Peyer's patch (tissue), 4 donors: ENCODE measurements around the gene CLASRP. TPM values are rescaled to one million over a fixed set of nuclear protein-coding genes. Genes with fewer than 3 reads are reported as not detected.

Source experiments
- DNase-seq, 3 donors: peaks; one replicate each; pipeline ENCODE4 v3.0.0-alpha.2; 2017 to 2019
- H3K27ac ChIP-seq, 4 donors: fragments of 200-600 bp; sonication (generic); one replicate each; pipeline ENCODE4 v1.5.1; 2016 to 2019
- H3K27me3 ChIP-seq, 2 donors: fragments of 200-600 bp; sonication (generic); one replicate each; pipeline ENCODE4 v1.5.1; 2019
- H3K36me3 ChIP-seq, 3 donors: fragments of 200-600 bp; sonication (generic); one replicate each; pipeline ENCODE4 v1.5.1; 2016 to 2019
- H3K4me1 ChIP-seq, 4 donors: fragments of 200-600 bp; sonication (generic); one replicate each; pipeline ENCODE4 v1.5.1; 2016 to 2019
- H3K4me3 ChIP-seq, 4 donors: fragments of 200-600 bp; sonication (generic); 1 replicate in 3 of 4; 2 replicates in 1 of 4; pipeline ENCODE4 v1.5.1; 2016 to 2019; ENCODE audit warnings: mild to moderate bottlenecking in 1 of 4
- H3K9me3 ChIP-seq, 4 donors: fragments of 200-600 bp; sonication (generic); one replicate each; pipeline ENCODE4 v1.5.1; 2016 to 2019; ENCODE audit warnings: mild to moderate bottlenecking in 1 of 4
- CTCF ChIP-seq, 6 experiments: fragments of 450-650 bp in 4 of 6; fragments of 200-600 bp in 2 of 6; sonication (generic) in 1 of 6; IDR thresholded peaks; one replicate each; pipeline ENCODE4 v1.5.1; 2017 to 2019; ENCODE audit warnings: antibody characterized with exemption in 6 of 6, mild to moderate bottlenecking in 3 of 6, moderate library complexity in 1 of 6
- POLR2A ChIP-seq, 2 donors: fragments of 450-650 bp; IDR thresholded peaks; one replicate each; pipeline ENCODE4 v1.5.1; 2017; ENCODE audit warnings: antibody characterized with exemption in 2 of 2, mild to moderate bottlenecking in 2 of 2, moderate library complexity in 2 of 2
- total RNA-seq, 4 donors: library from RNA; depleted of rRNA; stranded (reverse); fragments of >200 nt; gene quantifications; one replicate each; pipeline ENCODE4 v1.1.0, GENCODE V29; 2016

The CLASRP gene
- total RNA-seq, 4 donors from 2014 or later, result 94.2 to 310 (median 147) TPM

DNA sequence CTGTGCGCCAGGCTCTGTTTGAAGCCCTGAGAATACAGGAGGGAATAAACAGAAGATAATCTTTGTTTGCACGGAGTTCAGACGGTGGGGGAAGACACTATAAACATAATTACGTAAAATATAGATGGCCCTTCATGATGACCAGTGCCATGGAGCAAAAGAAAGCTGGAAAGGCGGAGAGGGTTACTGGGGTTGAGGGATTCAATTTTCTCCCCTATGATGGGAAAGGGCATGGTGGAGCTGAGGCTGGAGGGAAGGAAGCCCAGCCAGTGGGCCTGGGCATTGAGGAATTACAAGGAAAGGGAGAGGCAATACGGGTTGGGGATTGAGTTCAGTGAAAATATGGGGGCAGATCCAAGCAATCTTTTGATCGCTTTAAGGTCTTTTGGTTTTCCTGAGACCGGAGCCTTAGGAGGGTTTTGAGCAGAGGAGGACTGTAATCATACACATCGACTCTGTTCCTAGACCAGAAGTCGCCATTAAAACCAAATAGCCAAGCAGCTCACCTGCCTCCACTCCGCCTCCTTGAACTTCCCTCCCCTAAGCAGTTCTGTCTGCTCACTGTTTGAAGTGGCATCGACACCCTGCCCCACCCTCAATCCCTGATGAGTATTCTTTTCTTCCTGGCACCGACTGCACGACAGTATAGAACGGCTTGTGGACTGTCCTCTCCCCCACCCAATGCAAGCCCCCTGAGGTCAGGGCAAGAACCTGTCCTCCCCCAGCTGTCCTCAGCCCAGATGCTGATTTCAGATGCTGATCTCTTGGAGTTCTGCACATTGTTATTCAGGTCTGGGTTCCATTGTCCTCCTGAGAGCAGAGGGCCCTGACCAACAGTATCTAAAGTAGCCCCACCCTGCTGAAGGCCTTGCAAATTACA lies 38.2 kb downstream of the CLASRP start:
- Histone ChIP-seq H3K27ac (peak overlapping the region; percentile 84 to 95 (median 90)), H3K9me3 (no peaks in the 10 kb centered on the region), H3K36me3 (peaks cover 0 to 11% (median 0%) of the 10 kb centered on the region in 3 donors), H3K4me1 (peaks cover 0 to 49% (median 17%) of the 10 kb centered on the region in 4 donors), H3K27me3 (no peaks in the 10 kb centered on the region), H3K4me3 (peak overlapping the region in 3 of 4 donors; percentile 60 to 84 (median 82))
- no peak for DNase-seq
- no peak for TF ChIP-seq POLR2A (IDR thresholded peaks at IDR 0.05)
- TF ChIP-seq CTCF (IDR thresholded peaks at IDR 0.05), result no peak

- H3K4me1 ChIP-seq, result peaks cover 0 to 49% (median 17%) of the 10 kb centered on the region in 4 donors
- H3K36me3 ChIP-seq, result peaks cover 0 to 13% (median 0%) of the 10 kb centered on the region in 3 donors
- no peaks in the 10 kb centered on the region for H3K27me3 ChIP-seq
- DNase-seq, result no peak
- H3K9me3 ChIP-seq, result no peaks in the 10 kb centered on the region
- H3K4me3 ChIP-seq, result peak overlapping the region; percentile 62 to 86 (median 75)
- peak overlapping the region; percentile 73 to 89 (median 78) for H3K27ac ChIP-seq
- TF ChIP-seq CTCF (IDR thresholded peaks at IDR 0.05), result no peak
Measured at GRCh38 chr19:45078390-45079062, 39.7 kb downstream of the CLASRP start.

DNA sequence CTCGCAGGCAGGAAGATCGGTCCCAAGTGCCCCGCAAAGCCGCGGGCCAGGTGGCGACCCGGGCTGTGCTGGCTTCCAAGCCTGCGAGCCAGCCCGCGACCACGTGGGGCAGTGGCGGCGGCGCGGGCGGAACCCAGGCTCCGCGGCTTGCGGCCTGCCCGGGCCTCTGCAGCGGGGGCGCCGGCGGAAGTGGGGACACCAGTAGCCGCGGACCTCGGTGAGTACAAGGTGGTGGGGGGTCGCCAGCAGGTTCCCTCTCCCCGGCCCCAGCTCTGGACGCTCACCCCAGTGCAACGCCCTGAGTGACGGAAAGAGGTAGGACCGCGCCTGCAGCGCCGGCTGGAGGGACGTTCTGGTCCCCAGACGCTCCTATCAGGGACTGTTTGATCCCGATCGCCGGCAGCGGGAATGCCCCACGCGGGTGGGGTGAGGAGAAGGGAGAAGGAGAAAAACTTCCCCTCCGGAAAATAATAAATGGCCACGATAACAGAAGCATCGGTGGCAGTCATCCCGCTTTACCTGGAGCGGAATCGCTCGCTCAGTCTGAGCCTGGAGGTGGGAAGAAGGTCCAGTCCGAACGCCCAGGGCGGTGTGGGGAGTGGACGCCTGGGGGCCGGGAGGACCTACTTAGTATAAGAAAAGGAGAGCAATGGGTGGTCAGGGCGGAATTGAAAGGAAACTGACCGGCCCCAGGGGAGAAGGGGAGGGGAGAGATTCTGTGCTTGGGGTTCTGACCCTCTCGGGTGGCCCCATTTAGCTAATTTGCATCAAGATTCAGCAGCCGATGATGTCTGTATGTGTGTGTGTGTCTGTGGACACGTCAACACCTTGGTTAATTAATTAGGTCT lies 40.4 kb downstream of the CLASRP start, which contains the start of gene GEMIN7:
GEMIN7 (plus strand) TSS at position 198 of the 848 bp plus-strand sequence. CDS start 10,855 bp downstream, outside the sequence.
- Histone ChIP-seq H3K27me3 (no peaks in the 10 kb centered on the region), H3K4me3 (peak within 1 kb of the TSS; percentile 62 to 86 (median 75)), H3K27ac (peak within 1 kb of the TSS; percentile 73 to 89 (median 78)), H3K36me3 (peaks cover 0 to 13% (median 0%) of the 10 kb centered on the region in 3 donors), H3K9me3 (no peaks in the 10 kb centered on the region), H3K4me1 (peaks cover 0 to 49% (median 17%) of the 10 kb centered on the region in 4 donors)
- DNase-seq, result peak; percentile 79 to 87 (median 86)
- peak in 1 of 2 donors; percentile 51 for TF ChIP-seq POLR2A (IDR thresholded peaks at IDR 0.05)
- peak in 3 of 6 experiments; percentile 9 to 42 (median 20) for TF ChIP-seq CTCF (IDR thresholded peaks at IDR 0.05)

- no peak for DNase-seq
- no peak for TF ChIP-seq CTCF (IDR thresholded peaks at IDR 0.05)
- peak in 1 of 2 donors; percentile 19 for TF ChIP-seq POLR2A (IDR thresholded peaks at IDR 0.05)
- Histone ChIP-seq H3K27me3 (no peaks in the 10 kb centered on the region), H3K9me3 (no peaks in the 10 kb centered on the region), H3K4me3 (peak overlapping the region; percentile 62 to 86 (median 75)), H3K27ac (peak overlapping the region; percentile 73 to 89 (median 78)), H3K4me1 (peaks cover 0 to 43% (median 17%) of the 10 kb centered on the region in 4 donors), H3K36me3 (peaks cover 0 to 19% (median 0%) of the 10 kb centered on the region in 3 donors)
Measured at GRCh38 chr19:45079911-45080370, 41.1 kb downstream of the CLASRP start.

DNA sequence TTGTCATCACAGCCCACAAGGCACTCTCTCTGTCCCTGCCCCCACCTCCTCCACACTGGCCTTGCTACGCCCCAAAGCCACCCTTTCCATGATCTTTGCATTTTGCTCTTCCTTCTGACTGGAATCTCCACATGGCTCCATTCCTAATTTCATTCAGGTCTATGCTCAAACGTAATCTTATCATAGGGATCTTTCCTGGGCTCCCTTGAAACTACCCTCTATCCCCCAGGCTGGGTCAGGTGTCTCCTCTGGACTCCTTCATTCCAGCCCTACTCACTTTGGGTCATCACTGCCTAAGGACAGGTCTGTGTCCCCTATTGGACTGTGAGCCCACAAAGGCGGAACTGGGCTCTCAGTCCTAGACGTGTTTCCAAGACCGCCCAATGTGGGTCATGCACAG lies 43.3 kb downstream of the CLASRP start:
- TF ChIP-seq CTCF (IDR thresholded peaks at IDR 0.05), result no peak
- TF ChIP-seq POLR2A (IDR thresholded peaks at IDR 0.05), result no peak
- Histone ChIP-seq H3K4me1 (peaks cover 0 to 25% (median 10%) of the 10 kb centered on the region in 4 donors), H3K4me3 (no peak overlapping the region), H3K36me3 (peaks cover 0 to 25% (median 0%) of the 10 kb centered on the region in 3 donors), H3K27ac (no peak overlapping the region), H3K27me3 (no peaks in the 10 kb centered on the region), H3K9me3 (no peaks in the 10 kb centered on the region)
- no peak for DNase-seq
